ENCODE results near the gene OR10J1.

OR10J1 gene

DNA sequence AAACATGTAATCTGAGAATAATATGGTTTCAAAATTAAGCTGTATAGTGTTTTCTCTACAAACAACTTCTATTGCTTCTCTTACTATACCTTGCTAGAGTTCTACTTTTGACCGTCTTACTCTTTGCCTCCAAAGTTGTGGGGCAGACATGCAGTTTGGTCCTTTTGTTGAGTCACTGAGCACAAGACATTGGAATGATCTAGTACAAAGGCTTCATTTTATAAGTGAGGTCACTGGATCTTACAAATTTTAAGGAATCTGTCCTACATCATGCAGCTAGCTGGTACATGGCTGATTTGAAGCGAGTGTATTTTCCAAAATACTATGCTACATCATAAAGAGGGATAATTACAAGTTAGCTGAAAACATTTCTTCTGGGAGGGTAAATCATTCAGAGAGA lies 28.8 kb downstream of the OR10J1 start:
- H3K36me3 ChIP-seq (ENCODE audit: control insufficient read depth, insufficient read depth, low read length), result no peaks in the 10 kb centered on the region
- no peak overlapping the region for H3K9ac ChIP-seq (ENCODE audit: low read length)
- no peak for DNase-seq
- no peaks in the 10 kb centered on the region for H3K79me1 ChIP-seq (ENCODE audit: low read length)
- H3K27ac ChIP-seq (ENCODE audit: low read depth, low read length), result no peak overlapping the region
- H3K56ac ChIP-seq (ENCODE audit: low read length), result no peak overlapping the region
- H3K23ac ChIP-seq (ENCODE audit: low read length), result no peak overlapping the region
- no peak overlapping the region for H3K4ac ChIP-seq (ENCODE audit: low read depth, low read length)
- H3K4me3 ChIP-seq (ENCODE audit: low read length), result no peak overlapping the region
- H3K18ac ChIP-seq (ENCODE audit: low read length), result no peak overlapping the region
- H4K5ac ChIP-seq (ENCODE audit: low read length), result no peak overlapping the region
- H3K27me3 ChIP-seq (ENCODE audit: insufficient read depth, low read length, poor library complexity), result no peaks in the 10 kb centered on the region
- H2BK120ac ChIP-seq (ENCODE audit: low read depth, low read length), result no peak overlapping the region
- H2AK5ac ChIP-seq (ENCODE audit: low read length), result no peak overlapping the region
- H3K79me2 ChIP-seq (ENCODE audit: control insufficient read depth, insufficient read depth, low read length), result no peaks in the 10 kb centered on the region
- no peak overlapping the region for H2BK15ac ChIP-seq (replicated peaks; ENCODE audit: low read depth)
- H3K4me2 ChIP-seq (ENCODE audit: low read length), result no peak overlapping the region
- no peak overlapping the region for H2BK5ac ChIP-seq (ENCODE audit: low read length)
- no peak overlapping the region for H4K8ac ChIP-seq (ENCODE audit: low read depth, low read length)
- H3K4me1 ChIP-seq (ENCODE audit: control insufficient read depth, low read depth, low read length), result no peaks in the 10 kb centered on the region
- WGBS (ENCODE audit: extremely low coverage, insufficient coverage, low lambda C conversion rate), result no CpG with 5 or more reads among the region's 2 CpGs

DNA sequence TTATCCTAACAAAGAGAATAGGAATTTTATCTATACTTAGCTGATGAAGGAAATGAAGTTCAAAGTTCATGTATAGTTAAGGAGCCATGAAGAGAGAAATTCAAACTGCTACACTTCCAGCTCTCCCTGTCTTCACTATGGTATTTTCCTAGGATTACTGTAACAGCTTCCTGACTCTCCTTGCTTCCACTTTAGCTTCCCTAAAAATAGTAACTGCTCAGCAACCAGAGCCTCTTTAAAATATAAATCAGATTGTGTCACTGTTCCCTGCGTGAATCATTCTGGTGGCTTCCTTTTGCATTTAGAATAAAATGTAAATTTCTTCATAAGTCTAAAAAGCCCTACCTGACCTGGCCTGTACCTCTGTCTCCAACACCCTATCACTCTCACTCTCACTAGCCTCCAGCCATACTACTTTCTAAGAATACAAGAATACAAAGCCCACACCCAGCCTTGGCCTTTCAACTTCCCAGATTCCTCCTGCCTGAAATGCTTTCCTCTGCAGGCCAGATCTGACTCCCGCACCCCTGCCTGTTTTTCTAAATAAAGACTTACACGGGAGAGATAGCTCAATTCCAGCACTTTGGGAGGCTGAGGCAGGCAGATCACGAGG lies 30.5 kb downstream of the OR10J1 start:
- H3K18ac ChIP-seq (ENCODE audit: low read length), result no peak overlapping the region

DNA sequence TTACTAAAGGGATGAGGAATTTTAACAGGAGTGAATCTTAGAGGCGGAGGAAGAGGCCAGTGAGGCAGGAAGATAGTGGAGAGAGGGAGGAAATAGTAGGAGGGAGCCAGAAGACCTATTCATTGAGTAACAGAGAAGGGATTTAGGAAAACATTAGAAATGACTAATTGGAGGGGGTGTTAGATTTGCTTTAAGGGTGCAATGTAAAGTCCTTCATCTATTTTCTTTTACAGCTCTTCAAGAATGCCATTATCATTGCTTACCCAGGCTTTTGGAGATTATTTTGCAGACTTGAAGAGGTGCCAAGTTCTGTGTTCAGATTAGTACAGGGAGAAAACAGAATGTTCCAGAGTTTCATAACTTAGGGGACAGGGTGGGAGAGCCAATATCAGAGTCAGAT lies 33.8 kb downstream of the OR10J1 start:
- Histone ChIP-seq H2BK15ac (replicated peaks; ENCODE audit: low read depth) (no peak overlapping the region), H2BK120ac (ENCODE audit: low read depth, low read length) (no peak overlapping the region), H3K23ac (ENCODE audit: low read length) (no peak overlapping the region), H3K56ac (ENCODE audit: low read length) (no peak overlapping the region), H4K8ac (ENCODE audit: low read depth, low read length) (no peak overlapping the region), H3K4ac (ENCODE audit: low read depth, low read length) (no peak overlapping the region), H3K36me3 (ENCODE audit: control insufficient read depth, insufficient read depth, low read length) (no peaks in the 10 kb centered on the region), H2BK5ac (ENCODE audit: low read length) (no peak overlapping the region), H3K27ac (ENCODE audit: low read depth, low read length) (no peak overlapping the region), H4K5ac (ENCODE audit: low read length) (no peak overlapping the region), H3K9ac (ENCODE audit: low read length) (no peak overlapping the region), H3K4me2 (ENCODE audit: low read length) (no peak overlapping the region), H3K4me3 (ENCODE audit: low read length) (no peak overlapping the region), H2AK5ac (ENCODE audit: low read length) (no peak overlapping the region), H3K27me3 (ENCODE audit: insufficient read depth, low read length, poor library complexity) (no peaks in the 10 kb centered on the region), H3K79me1 (ENCODE audit: low read length) (no peaks in the 10 kb centered on the region), H3K18ac (ENCODE audit: low read length) (no peak overlapping the region), H3K79me2 (ENCODE audit: control insufficient read depth, insufficient read depth, low read length) (no peaks in the 10 kb centered on the region), H3K4me1 (ENCODE audit: control insufficient read depth, low read depth, low read length) (no peaks in the 10 kb centered on the region)
- WGBS (ENCODE audit: extremely low coverage, insufficient coverage, low lambda C conversion rate), result no CpG with 5 or more reads among the region's 1 CpG
- no peak for DNase-seq

More for the DNA sequence above, 30.5 kb downstream of the OR10J1 start:
- DNase-seq, result peak; percentile 24
- H3K4me1 ChIP-seq (ENCODE audit: control insufficient read depth, low read depth, low read length), result no peaks in the 10 kb centered on the region
- H3K4me3 ChIP-seq (ENCODE audit: low read length), result no peak overlapping the region
- H3K56ac ChIP-seq (ENCODE audit: low read length), result no peak overlapping the region
- no peak overlapping the region for H3K4me2 ChIP-seq (ENCODE audit: low read length)
- H3K4ac ChIP-seq (ENCODE audit: low read depth, low read length), result no peak overlapping the region
- no peaks in the 10 kb centered on the region for H3K27me3 ChIP-seq (ENCODE audit: insufficient read depth, low read length, poor library complexity)
- H2BK120ac ChIP-seq (ENCODE audit: low read depth, low read length), result no peak overlapping the region
- no peak overlapping the region for H4K5ac ChIP-seq (ENCODE audit: low read length)
- no peak overlapping the region for H3K27ac ChIP-seq (ENCODE audit: low read depth, low read length)
- no peak overlapping the region for H3K23ac ChIP-seq (ENCODE audit: low read length)
- H4K8ac ChIP-seq (ENCODE audit: low read depth, low read length), result no peak overlapping the region
- no CpG with 5 or more reads among the region's 4 CpGs for WGBS (ENCODE audit: extremely low coverage, insufficient coverage, low lambda C conversion rate)
- H3K79me2 ChIP-seq (ENCODE audit: control insufficient read depth, insufficient read depth, low read length), result no peaks in the 10 kb centered on the region
- H3K36me3 ChIP-seq (ENCODE audit: control insufficient read depth, insufficient read depth, low read length), result no peaks in the 10 kb centered on the region
- H3K79me1 ChIP-seq (ENCODE audit: low read length), result no peaks in the 10 kb centered on the region
- no peak overlapping the region for H2AK5ac ChIP-seq (ENCODE audit: low read length)
- H2BK5ac ChIP-seq (ENCODE audit: low read length), result no peak overlapping the region
- H3K9ac ChIP-seq (ENCODE audit: low read length), result no peak overlapping the region
- no peak overlapping the region for H2BK15ac ChIP-seq (replicated peaks; ENCODE audit: low read depth)

DNA sequence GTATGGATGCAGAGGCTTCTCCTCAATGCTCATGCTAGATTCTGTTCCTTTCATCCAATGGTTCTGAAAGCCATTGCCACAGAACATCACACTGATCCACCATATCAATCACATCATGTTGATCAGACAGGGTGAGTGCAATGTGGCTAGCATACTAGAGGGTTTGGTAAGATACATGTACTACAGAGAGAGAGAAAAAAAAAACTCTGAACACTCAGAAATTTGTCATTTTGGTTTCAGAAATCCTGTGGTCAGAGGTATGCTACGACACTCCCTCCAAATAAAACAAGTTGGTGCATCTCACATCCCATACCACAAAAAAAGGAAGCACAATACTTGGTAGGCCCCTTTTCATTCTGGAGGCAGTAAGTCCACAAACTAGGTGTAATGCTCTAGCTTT lies 35.4 kb downstream of the OR10J1 start:
- H3K36me3 ChIP-seq (ENCODE audit: control insufficient read depth, insufficient read depth, low read length), result no peaks in the 10 kb centered on the region
- no peaks in the 10 kb centered on the region for H3K27me3 ChIP-seq (ENCODE audit: insufficient read depth, low read length, poor library complexity)
- H3K56ac ChIP-seq (ENCODE audit: low read length), result no peak overlapping the region
- H3K4me2 ChIP-seq (ENCODE audit: low read length), result no peak overlapping the region
- no peak overlapping the region for H2AK5ac ChIP-seq (ENCODE audit: low read length)
- H3K27ac ChIP-seq (ENCODE audit: low read depth, low read length), result no peak overlapping the region
- H4K5ac ChIP-seq (ENCODE audit: low read length), result no peak overlapping the region
- no peak overlapping the region for H3K23ac ChIP-seq (ENCODE audit: low read length)
- no CpG with 5 or more reads among the region's 1 CpG for WGBS (ENCODE audit: extremely low coverage, insufficient coverage, low lambda C conversion rate)
- H3K4me3 ChIP-seq (ENCODE audit: low read length), result no peak overlapping the region
- H3K79me1 ChIP-seq (ENCODE audit: low read length), result no peaks in the 10 kb centered on the region
- no peak overlapping the region for H2BK120ac ChIP-seq (ENCODE audit: low read depth, low read length)
- no peak for DNase-seq
- no peaks in the 10 kb centered on the region for H3K79me2 ChIP-seq (ENCODE audit: control insufficient read depth, insufficient read depth, low read length)
- no peak overlapping the region for H2BK15ac ChIP-seq (replicated peaks; ENCODE audit: low read depth)
- H3K18ac ChIP-seq (ENCODE audit: low read length), result no peak overlapping the region
- no peak overlapping the region for H2BK5ac ChIP-seq (ENCODE audit: low read length)
- no peak overlapping the region for H3K9ac ChIP-seq (ENCODE audit: low read length)
- H3K4me1 ChIP-seq (ENCODE audit: control insufficient read depth, low read depth, low read length), result no peaks in the 10 kb centered on the region
- H3K4ac ChIP-seq (ENCODE audit: low read depth, low read length), result no peak overlapping the region
- no peak overlapping the region for H4K8ac ChIP-seq (ENCODE audit: low read depth, low read length)

DNA sequence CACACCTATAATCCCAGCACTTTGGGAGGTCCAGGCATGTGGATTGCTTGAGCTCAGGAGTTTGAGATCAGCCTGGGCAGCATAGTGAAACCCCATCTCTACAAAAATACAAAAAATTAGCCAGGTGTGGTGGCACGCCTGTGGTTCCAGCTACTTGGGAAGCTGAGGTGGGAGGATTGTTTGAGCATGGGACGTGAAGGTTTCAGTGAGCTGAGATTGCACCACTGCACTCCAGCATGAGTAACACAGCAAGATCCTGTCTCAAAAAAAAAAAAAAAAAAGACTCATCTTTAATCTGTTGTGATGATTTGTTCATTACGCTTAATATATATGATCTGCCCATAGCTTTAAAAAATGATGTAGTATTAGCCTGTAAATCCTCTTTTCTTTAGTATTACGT lies 44.0 kb downstream of the OR10J1 start:
- DNase-seq, result no peak
- Histone ChIP-seq H3K4me2 (ENCODE audit: low read length) (no peak overlapping the region), H3K9ac (ENCODE audit: low read length) (no peak overlapping the region), H3K27ac (ENCODE audit: low read depth, low read length) (no peak overlapping the region), H3K4ac (ENCODE audit: low read depth, low read length) (no peak overlapping the region), H4K5ac (ENCODE audit: low read length) (no peak overlapping the region), H3K79me1 (ENCODE audit: low read length) (no peaks in the 10 kb centered on the region), H3K56ac (ENCODE audit: low read length) (no peak overlapping the region), H3K23ac (ENCODE audit: low read length) (no peak overlapping the region), H2BK5ac (ENCODE audit: low read length) (no peak overlapping the region), H2AK5ac (ENCODE audit: low read length) (no peak overlapping the region), H3K36me3 (ENCODE audit: control insufficient read depth, insufficient read depth, low read length) (no peaks in the 10 kb centered on the region), H3K4me1 (ENCODE audit: control insufficient read depth, low read depth, low read length) (no peaks in the 10 kb centered on the region), H3K79me2 (ENCODE audit: control insufficient read depth, insufficient read depth, low read length) (no peaks in the 10 kb centered on the region), H3K18ac (ENCODE audit: low read length) (no peak overlapping the region), H3K27me3 (ENCODE audit: insufficient read depth, low read length, poor library complexity) (no peaks in the 10 kb centered on the region), H2BK15ac (replicated peaks; ENCODE audit: low read depth) (no peak overlapping the region), H2BK120ac (ENCODE audit: low read depth, low read length) (no peak overlapping the region), H3K4me3 (ENCODE audit: low read length) (no peak overlapping the region), H4K8ac (ENCODE audit: low read depth, low read length) (no peak overlapping the region)
- WGBS (ENCODE audit: extremely low coverage, insufficient coverage, low lambda C conversion rate), result no CpG with 5 or more reads among the region's 4 CpGs

Measured in mesendoderm (in vitro differentiated cells).